KOPT-K1 (cell line): ENCODE data around the gene FKBP6.

Experiments
- H3K27ac ChIP-seq: fragments of 200-600 bp; sonication (generic); 2 replicates; pipeline ENCODE4 v1.5.1; 2016; ENCODE audit warnings: antibody characterized with exemption, mild to moderate bottlenecking, low read depth, low read length; ENCODE audit not compliant: poor library complexity, severe bottlenecking
- H3K36me3 ChIP-seq: fragments of 200-600 bp; sonication (generic); 2 replicates; pipeline ENCODE4 v1.5.1; 2017; ENCODE audit warnings: antibody characterized with exemption, mild to moderate bottlenecking, low read length, moderate library complexity; ENCODE audit not compliant: insufficient read depth
- H3K9me3 ChIP-seq: fragments of 200-600 bp; sonication (generic); 2 replicates; pipeline ENCODE4 v1.5.1; 2017; ENCODE audit warnings: antibody characterized with exemption, low read length, mild to moderate bottlenecking; ENCODE audit not compliant: insufficient read depth, poor library complexity, severe bottlenecking

FKBP6 gene

GRCh38 chr7:73340514-73340913 is 12.6 kb downstream of the FKBP6 start:
- H3K27ac ChIP-seq = no peak overlapping the region
- no peaks in the 10 kb centered on the region for H3K36me3 ChIP-seq
- H3K9me3 ChIP-seq = no peaks in the 10 kb centered on the region

DNA sequence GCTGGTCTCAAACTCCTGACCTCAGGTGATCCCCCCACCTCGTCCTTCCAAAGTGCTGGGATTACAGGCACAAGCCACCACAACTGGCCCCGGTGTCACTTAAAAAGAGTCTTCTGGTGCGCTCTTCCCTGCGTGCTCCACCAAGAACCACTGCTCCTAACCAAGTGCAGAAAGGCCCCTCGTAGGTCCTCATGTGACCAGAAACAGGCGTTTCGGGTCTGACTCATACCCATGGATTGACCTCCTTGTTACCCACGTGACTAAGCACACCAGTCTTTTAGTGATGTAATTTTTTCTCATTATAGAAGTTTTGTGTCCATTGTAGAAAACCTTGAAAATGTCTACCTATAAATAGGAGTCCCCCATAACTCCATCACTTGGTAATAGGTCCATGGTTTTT is 13.9 kb downstream of the FKBP6 start:
- no peaks in the 10 kb centered on the region for H3K9me3 ChIP-seq
- no peaks in the 10 kb centered on the region for H3K36me3 ChIP-seq
- no peak overlapping the region for H3K27ac ChIP-seq

DNA sequence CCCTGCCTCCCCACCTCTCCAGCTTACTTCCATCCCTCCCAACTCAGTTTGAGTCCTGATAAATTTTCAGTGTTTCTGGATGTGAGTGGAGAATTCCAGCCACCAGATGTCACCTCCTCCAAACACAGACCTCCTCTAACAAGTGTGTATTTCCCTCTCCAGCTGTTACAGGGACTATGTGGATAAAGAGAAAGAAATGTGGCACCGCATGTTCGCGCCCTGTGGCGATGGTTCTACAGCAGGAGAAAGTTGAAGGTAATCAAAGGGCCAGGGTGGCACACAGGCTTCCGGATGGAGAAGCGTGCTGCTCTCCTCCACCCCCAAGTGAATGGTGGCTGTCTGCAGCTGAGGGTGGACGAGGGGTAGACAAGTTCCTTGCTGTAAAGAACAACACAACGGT is 14.7 kb downstream of the FKBP6 start:
- Histone ChIP-seq H3K27ac (no peak overlapping the region), H3K9me3 (no peaks in the 10 kb centered on the region), H3K36me3 (no peaks in the 10 kb centered on the region)

GRCh38 chr7:73343671-73344380 is 15.9 kb downstream of the FKBP6 start:
- Histone ChIP-seq H3K36me3 (no peaks in the 10 kb centered on the region), H3K27ac (no peak overlapping the region), H3K9me3 (no peaks in the 10 kb centered on the region)

DNA sequence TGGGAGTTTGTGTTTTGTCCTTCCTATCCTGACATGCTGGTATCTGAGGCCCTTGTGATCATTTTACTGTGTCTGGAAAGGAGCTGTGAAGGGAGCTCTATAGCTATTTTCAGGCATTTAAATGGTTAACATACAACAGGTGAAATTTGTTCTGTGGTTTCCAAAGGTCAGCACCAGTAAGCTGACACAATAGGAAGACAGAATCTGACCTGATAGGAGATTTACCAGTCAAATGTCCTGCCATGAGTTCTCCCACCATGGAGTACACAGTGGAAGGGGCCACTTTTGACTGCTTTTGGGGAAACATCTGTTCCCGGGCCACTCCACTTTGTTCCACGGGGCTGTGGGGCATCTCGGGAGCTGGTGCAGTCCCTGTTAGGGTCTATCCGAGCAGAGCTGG is 17.6 kb downstream of the FKBP6 start:
- Histone ChIP-seq H3K36me3 (no peaks in the 10 kb centered on the region), H3K9me3 (no peaks in the 10 kb centered on the region), H3K27ac (no peak overlapping the region)

DNA sequence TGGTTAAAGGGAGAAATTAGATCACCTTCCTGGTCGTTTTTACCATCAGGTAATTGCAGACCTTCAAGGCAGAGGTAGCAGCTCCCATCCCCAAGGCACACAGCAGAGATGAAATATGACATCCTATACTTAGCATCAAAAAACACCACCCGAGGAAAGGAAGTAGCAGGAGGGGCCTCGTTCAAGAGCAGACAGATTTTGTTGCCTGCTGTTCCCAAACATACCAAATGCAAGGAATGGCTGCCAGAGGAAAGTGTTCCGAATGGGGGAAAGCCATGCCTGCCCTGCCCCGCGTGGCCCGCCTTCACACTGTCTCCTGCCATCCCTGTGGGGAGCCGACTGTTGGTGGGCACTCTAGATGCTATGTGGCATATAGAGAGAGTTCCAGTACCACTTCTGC is 18.0 kb downstream of the FKBP6 start:
- Histone ChIP-seq H3K9me3 (no peaks in the 10 kb centered on the region), H3K36me3 (no peaks in the 10 kb centered on the region), H3K27ac (no peak overlapping the region)

DNA sequence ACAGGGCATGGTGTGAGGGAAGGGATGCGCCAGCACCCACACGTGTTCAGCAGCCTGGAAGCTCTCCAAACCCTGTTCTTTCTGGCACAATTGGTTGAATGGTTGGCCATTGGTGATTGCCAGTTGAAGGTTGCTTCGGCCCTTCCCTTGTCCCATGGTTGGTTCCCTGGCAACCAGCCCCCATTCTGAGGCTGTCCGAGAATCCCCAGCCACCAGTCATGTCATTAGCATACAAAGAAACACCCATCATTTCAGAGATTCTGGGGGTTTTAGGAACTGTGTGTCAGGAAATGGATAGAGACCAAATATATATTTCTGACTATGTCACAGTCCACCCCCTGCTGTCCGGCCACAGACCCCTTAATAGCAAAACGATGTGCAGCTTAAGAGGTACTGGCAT is 21.8 kb downstream of the FKBP6 start:
- Histone ChIP-seq H3K9me3 (no peaks in the 10 kb centered on the region), H3K27ac (no peak overlapping the region), H3K36me3 (no peaks in the 10 kb centered on the region)

DNA sequence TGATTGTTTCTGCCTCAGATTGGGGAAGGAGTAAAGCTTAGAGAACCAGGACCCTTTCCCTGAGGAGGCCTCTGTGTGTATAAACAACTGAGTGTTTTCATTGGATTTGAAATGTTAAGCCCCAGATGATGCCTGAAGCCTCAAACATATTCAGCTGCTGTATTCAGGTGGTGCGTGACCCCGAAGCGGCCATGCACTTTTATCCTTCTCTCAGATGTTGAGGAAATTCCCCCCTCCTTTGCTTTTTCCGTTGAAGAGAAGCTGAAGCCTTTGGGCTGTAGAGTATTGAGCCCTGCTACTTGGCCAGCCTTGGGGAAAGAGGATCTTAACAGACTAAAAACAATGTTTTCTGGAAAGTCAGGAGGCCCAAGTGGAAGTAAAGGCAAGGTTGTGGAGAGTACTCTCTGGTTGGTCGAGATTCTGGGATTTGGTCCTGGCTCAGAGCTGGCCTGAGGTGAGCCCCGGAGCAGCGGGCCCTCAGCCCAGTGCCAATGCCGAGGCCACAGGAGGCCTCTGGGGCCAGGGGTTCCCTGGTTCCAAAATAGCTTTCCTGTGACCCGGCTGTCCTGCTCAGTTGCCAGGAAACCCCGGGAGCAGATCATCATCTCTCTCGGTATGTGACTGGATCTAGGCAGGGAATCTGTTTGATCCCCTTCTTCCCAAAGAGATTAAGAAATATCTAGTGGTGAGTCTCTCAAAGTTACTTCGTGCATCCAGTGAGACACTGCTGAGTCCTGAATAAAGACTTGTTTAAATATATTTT is 22.5 kb downstream of the FKBP6 start:
- Histone ChIP-seq H3K27ac (no peak overlapping the region), H3K36me3 (no peaks in the 10 kb centered on the region), H3K9me3 (no peaks in the 10 kb centered on the region)

DNA sequence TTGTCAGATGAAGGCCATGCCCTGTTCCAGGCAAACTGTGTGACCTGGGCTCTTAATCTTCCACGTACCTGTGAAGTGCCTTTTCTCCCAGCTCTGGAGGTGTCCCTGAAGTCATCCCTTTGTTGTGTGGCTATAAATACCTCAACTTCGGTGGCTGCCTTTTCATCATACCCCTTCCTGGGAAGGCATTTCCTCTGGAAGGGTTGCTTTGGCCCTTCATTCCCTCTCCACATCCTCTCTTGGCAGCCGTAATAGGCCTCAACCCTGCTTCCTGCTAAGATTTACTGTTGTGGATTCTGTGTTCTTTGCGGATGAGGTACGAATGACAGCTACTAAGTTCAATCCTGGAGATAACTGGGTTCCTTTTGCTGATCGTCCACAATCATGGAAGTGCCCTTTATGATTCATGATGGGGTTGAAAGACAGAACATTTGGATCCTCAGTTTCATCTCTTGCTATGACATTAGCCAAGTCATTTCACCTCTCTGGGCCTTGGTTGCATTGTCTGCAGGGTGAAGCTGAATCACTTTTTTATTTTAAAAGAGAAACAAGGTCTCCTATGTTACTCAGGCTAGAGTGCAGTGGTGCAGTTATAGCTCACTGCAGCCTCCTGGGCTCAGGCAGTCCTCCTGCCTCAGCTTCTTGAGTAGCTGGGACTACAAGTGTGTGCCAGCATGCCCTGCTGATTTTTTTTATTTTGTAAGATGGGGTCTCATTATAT is 23.6 kb downstream of the FKBP6 start:
- Histone ChIP-seq H3K9me3 (no peaks in the 10 kb centered on the region), H3K36me3 (no peaks in the 10 kb centered on the region), H3K27ac (no peak overlapping the region)

DNA sequence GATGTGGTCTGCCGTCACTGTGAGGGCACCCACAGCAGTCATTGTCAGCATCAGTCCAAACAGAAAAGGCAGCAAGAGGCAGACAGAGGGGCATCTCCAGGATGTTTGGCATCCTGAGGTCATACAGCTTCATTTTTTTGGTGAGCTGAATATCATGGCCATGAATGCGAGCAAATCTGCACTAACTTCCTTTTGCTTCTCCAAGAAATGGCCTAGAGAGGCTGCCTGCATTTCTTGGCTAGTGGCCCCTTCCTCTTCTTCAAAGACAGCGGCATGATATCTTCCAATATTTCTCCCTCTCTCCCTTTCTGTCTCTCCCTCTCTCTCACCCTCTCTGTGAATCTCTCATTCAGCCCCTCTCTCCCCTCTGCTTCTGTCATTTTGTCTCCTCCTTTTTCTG is 24.8 kb downstream of the FKBP6 start:
- no peaks in the 10 kb centered on the region for H3K9me3 ChIP-seq
- no peak overlapping the region for H3K27ac ChIP-seq
- H3K36me3 ChIP-seq = no peaks in the 10 kb centered on the region

- Histone ChIP-seq H3K27ac (no peak overlapping the region), H3K36me3 (no peaks in the 10 kb centered on the region)
These were observed 25.3 kb downstream of the FKBP6 start for GRCh38 chr7:73353243-73353642.

DNA sequence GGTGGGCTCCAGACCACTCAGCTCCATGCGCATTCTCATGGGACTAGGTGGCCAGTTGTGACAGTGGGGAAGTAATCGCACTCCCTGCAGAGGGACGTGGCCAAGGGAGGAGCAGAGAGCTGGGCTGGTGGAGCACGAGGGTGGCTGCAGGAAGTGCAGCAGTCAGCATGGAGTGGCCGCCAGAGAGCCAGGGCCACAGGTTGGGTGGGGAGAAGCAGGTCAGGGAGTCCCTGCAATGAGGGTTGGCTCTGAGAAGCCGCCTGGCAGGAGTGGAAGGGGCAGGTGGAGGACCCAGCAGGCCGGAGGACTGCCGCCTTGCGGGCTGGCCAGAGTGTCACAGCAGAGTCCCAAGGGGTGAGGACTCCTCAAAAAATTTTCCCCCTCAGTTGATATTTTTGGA is 26.2 kb downstream of the FKBP6 start:
- Histone ChIP-seq H3K27ac (no peak overlapping the region), H3K36me3 (no peaks in the 10 kb centered on the region)

More at GRCh38 chr7:73353243-73353642, 25.3 kb downstream of the FKBP6 start:
- H3K9me3 ChIP-seq = no peaks in the 10 kb centered on the region

DNA sequence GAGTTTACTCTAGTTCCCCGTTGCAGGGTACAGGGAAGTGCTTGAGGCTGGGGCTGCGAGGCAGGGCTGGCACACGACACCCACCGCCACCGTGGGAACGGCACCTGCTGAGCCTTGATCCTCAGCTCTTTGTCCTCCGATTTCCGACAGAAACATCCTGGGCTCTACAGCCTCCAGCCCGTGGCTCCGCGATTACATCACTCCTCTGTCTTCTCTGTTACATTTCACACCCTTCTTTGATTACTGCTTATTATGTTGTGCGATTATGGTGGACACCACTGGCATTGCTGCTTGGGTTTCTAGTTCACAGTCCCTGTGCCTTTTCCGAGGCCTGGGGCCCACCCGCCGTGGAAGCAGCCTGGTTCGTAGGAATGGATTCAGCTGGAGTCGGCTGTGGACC is 26.9 kb downstream of the FKBP6 start:
- Histone ChIP-seq H3K27ac (no peak overlapping the region), H3K36me3 (no peaks in the 10 kb centered on the region), H3K9me3 (no peaks in the 10 kb centered on the region)

More for the DNA sequence above, 26.2 kb downstream of the FKBP6 start:
- H3K9me3 ChIP-seq = no peaks in the 10 kb centered on the region

- H3K36me3 ChIP-seq = no peaks in the 10 kb centered on the region
- no peaks in the 10 kb centered on the region for H3K9me3 ChIP-seq
- H3K27ac ChIP-seq = no peak overlapping the region
These were observed 28.2 kb downstream of the FKBP6 start for GRCh38 chr7:73356159-73356558.

DNA sequence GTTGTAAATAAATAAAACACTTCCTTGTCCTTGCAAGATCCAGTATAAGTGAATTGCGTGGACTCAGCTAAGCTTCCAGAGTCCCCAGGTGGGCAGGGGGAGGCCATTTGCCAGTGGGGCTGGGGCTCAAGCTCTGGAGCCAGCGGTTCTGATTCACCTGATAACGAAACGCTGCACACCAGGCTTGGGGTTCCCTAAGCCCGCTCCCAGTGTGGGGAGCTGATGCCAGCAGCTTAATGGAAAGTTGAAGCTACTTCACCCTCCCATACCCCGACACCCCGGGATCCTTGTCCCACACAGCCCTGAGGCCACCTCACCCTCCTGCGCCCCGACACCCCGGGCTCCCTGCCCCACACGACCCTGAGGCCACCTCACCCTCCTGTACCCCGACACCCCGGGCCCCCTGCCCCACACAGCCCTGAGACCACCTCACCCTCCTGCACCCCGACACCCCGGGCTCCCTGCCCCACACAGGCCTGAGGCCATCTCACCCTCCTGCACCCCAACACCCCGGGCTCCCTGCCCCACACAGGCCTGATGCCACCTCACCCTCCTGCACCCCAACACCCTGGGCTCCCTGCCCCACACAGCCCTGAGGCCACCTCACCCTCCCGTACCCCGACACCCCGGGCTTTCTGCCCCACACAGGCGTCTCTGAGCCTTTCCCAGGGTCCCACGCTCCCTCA is 30.8 kb downstream of the FKBP6 start:
- Histone ChIP-seq H3K27ac (no peak overlapping the region), H3K36me3 (no peaks in the 10 kb centered on the region), H3K9me3 (no peaks in the 10 kb centered on the region)
